ENCODE measurements around the gene ANXA11.

The ANXA11 gene

DNA sequence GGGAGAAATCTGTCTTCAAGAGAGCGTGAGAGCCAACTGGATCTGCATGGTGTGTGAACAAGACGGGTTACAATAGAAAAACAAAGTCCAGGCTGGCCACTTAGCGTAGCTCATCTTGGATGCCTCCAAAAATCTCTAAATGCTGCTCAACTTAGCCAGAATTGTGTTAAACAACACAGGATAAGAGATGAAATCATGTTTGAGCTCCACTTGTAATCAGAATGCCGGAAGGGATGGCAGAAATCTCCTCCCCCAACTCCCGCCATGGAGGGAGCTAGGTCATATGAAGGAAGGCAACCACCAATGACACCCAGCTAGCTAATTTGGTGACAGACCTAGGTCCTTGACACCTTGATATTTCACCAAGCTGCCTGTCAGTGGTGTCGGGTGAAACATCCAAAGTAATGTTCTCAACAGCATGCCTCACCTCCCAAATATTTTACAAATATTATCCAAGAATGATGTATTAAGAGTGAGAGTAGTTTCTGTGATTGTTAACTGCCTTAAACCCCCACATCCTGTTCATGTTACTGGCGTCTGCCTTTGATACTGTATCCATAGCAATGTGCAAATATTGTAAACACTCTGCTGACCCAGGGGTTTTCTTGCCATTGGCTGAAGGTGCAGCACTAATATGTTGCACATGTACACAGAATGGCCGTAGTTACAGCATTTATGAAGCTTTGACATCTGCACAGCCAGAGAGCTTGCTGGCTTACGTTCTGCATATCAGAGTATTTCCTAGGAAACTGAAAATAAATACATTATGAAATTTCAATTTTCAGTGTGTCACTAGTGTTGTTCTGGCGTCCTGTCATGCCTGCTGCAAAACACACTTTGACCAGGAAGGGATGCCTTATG lies 101.0 kb downstream of the ANXA11 start:
- no peak for DNase-seq (ENCODE audit: low read depth)
